Urothelium cell line (cell line): ENCODE measurements around the gene KRTAP9-6.
A peak's percentile ranks its signal among the peaks of the same experiment; 100 is the strongest.
"Not testable (repeated sequence)": the region's sequence is repeated elsewhere in the genome, so short reads cannot be mapped to it uniquely, and the experiment has no call there.

Experiments
- DNase-seq: peaks from one replicate; pipeline ENCODE4 v3.0.0; 2011; ENCODE audit warnings: low spot score, mixed read lengths
- FAIRE-seq: peaks from 2 replicates; lab custom pipeline; 2011; peaks lifted over from hg19 to GRCh38; lab: Jason Lieb, UNC

KRTAP9-6 gene

DNA sequence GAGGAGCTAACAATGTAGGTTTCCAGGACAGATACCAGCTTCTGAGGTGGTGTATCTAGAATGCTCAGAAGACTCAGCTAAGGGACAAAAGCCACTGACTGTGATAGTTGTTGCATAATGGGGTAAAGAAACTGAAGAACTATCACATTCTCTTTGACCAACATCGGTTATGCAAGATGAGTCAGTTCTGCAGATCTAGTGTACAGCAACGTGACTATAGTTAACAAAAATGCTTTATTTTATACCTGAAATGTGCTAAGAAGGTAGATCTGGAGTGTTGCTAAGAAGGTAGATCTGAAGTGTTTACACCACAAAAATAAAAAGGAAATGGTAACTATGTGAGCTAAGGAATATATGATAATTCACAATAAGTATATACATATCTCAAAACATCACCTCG is 2.5 kb downstream of the KRTAP9-6 start:
- DNase-seq (no peak), FAIRE-seq (no peak)

GRCh38 chr17:41271323-41271722 is 6.1 kb downstream of the KRTAP9-6 start:
- DNase-seq, FAIRE-seq: not testable (repeated sequence)

DNA sequence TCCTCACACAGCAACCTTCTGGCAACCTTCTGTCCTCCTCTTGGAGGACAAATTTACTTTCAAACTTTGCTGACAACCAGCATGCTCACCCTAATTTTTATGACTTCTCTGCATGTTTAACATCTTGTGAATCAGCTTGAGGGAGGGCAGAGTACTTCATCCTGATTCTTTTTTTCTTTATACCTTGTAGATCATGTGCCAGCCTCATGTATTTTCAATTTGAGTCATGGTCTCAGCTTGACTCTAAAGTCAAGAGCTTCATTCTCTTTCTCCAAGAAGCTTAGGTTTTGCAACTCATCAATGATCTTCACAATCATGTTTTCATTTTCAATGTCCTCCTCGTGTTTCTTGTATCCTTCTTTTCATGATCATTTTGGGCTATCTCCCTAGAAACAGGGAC is 6.7 kb downstream of the KRTAP9-6 start:
- DNase-seq (no peak), FAIRE-seq (no peak)

- DNase-seq, FAIRE-seq: not testable (repeated sequence)
Observed at GRCh38 chr17:41275648-41276190, 10.5 kb downstream of the KRTAP9-6 start, which contains the start of gene KRTAP9-7. Gene KRTAP9-7 (plus strand): TSS chr17:41275698. CDS start chr17:41275698, 0 bp downstream.

GRCh38 chr17:41278176-41278955 is 13.2 kb downstream of the KRTAP9-6 start:
- no peak for FAIRE-seq
- DNase-seq, result no peak

DNA sequence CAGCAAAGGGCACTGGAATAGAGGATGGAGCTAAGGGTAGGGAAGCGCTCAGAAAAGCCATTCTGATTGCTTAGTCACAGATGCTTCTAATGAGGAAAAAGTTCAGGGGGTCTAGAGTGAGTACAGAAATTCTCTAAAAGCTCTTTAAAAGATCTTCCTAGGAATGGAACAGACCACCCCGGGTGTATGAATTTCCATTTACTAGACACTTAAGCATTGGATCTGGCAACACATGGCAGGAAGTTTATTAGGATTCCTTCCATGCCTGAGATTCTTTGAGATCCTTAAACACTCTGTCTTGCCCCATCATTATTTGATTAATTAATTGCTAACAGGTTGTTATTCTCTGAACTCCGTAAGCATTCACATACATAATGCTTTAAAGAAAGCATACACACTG is 18.9 kb downstream of the KRTAP9-6 start:
- peak; percentile 8 for DNase-seq

GRCh38 chr17:41284546-41284945 is 19.4 kb downstream of the KRTAP9-6 start:
- peak; percentile 6 for DNase-seq
- peak; percentile 9 for FAIRE-seq

More for the DNA sequence above, 18.9 kb downstream of the KRTAP9-6 start:
- FAIRE-seq, result no peak

DNA sequence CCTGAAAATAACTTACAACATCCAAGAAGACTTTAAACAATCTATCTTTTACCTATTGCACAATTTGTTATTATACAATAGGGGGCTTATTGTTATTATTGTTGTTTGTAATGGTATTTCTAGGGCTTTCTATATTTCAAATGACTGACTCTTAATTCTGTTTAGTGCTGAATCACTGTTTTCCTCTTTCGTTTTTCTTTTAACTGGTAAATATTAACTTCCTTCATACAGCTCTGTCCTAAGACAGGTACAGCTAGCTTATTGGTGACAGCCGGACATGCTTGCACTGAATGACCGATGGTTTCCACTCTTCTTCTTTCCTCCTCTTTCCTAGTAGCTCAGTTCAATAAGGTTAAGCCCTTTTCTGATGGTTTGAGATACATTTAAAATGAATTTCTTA is 21.9 kb downstream of the KRTAP9-6 start:
- no peak for DNase-seq
- no peak for FAIRE-seq

DNA sequence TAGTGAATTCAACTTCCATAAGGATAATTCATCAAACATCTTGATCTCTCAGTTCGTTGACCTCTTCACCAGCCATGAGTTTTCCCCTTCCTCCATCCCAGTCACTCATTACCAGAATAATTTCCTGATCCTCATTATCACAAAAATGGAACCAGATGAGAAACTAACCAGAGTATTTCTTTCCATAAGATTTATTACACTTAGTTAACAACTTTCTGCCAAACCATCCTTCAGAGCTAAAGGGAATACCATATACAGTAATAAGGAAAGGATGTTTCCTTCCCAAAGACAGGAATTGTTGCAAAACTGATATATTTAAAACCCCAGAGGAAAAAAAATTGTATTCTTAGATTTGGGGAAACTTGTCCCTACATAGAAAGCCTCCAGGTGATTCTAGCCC is 28.8 kb downstream of the KRTAP9-6 start:
- no peak for DNase-seq
- FAIRE-seq, result no peak

- FAIRE-seq, result no peak
Observed at GRCh38 chr17:41296846-41297245, 31.7 kb downstream of the KRTAP9-6 start.

GRCh38 chr17:41298458-41299135 is 33.4 kb downstream of the KRTAP9-6 start:
- FAIRE-seq, result no peak

More at GRCh38 chr17:41296846-41297245, 31.7 kb downstream of the KRTAP9-6 start:
- no peak for DNase-seq

GRCh38 chr17:41301204-41301790 is 36.1 kb downstream of the KRTAP9-6 start:
- FAIRE-seq (no peak), DNase-seq (no peak)

More at GRCh38 chr17:41298458-41299135, 33.4 kb downstream of the KRTAP9-6 start:
- no peak for DNase-seq

DNA sequence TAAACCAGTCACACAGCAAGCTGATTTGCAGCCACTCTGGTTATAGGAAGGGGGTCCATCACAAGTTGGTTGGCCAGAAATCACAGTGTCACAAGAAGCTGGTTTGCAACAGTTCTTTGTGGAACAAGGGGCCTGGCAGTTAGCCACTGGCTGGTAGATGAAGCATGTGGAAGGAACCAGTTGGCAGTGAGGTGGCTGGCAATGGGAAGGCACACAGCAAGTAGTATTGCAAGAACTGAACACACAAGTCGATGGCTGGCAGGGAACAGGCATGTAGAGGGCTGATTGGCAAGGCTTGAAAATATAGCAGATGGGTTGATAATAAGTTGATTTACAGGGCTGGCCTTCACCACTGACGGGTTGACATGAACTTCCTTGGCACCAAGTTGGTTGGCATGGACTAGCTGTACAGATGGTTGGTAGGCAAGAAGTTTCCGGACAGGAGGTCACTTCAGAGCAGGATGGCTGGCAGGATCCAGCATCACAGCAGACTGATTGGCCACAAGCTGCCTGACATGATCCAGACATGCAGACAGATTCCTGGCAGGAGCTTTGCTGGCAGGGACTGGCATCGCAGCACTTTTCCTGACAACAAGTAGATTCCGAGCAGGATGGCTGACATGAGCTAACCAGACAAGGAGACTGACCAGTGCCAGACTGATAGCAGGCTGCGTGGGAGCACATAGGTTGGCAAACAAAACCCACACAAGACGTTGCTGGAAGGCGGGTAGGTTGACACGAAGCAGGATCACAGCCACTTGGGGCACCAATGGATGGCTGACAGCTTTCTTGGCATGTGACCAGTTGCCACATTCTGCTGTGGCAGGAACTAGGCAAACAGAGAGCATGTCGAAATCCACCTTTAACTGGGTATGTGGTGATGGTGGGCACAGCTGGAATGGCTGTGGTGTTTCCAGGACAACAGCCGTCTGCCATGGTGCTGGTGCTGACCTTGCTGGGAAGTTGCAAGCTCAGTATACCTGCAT is 37.0 kb downstream of the KRTAP9-6 start, which contains the start of gene KRTAP29-1:
Gene KRTAP29-1, minus strand, starts transcription at position 936 of the 986 bp plus-strand sequence. Its CDS starts 0 bp downstream, at position 936.
- FAIRE-seq, result peak; percentile 70

GRCh38 chr17:41302981-41303380 is 37.8 kb downstream of the KRTAP9-6 start:
- FAIRE-seq (no peak), DNase-seq (no peak)

More for the DNA sequence above, 37.0 kb downstream of the KRTAP9-6 start, which contains the start of gene KRTAP29-1:
- DNase-seq, result no peak

DNA sequence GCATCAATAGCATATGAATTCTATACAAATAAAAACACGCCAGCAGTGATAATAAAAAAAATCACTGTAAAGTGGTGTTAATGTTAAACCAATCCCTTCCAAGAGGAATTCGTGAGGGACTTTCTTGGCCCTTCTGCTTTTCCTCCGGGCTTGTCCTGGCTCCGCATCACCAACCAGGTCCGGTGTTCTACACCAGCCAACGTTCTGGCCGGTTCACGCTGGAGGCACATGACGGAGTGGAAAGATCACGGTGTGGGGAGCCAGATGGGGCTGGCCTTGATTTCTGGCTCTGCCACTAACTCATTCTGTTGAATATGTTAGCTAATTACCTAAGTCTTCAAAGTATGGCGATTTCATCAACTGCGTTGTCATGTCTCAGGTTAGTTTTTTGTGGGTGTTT is 38.9 kb downstream of the KRTAP9-6 start:
- DNase-seq, result no peak
- FAIRE-seq, result no peak

DNA sequence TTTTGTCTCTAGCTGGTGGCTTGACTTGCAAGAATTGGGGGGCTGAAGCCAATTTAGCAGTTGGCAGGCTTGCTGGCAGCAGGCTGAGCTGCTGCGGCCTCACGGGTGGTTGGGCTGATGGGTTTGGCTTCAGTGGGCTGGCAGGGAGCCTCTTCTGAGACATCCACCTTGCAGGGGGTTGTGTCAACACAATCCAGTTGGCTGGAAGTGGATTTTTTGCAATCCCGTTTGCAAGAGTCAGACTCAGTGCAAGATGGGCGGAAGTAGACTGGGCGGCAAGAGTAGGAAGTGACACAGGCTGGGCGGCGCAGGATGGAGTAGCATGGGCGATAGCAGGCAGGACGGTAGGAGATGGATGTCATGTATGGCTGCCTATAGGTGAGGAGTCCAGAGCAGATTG is 42.5 kb downstream of the KRTAP9-6 start:
- FAIRE-seq (no peak), DNase-seq (no peak)

DNA sequence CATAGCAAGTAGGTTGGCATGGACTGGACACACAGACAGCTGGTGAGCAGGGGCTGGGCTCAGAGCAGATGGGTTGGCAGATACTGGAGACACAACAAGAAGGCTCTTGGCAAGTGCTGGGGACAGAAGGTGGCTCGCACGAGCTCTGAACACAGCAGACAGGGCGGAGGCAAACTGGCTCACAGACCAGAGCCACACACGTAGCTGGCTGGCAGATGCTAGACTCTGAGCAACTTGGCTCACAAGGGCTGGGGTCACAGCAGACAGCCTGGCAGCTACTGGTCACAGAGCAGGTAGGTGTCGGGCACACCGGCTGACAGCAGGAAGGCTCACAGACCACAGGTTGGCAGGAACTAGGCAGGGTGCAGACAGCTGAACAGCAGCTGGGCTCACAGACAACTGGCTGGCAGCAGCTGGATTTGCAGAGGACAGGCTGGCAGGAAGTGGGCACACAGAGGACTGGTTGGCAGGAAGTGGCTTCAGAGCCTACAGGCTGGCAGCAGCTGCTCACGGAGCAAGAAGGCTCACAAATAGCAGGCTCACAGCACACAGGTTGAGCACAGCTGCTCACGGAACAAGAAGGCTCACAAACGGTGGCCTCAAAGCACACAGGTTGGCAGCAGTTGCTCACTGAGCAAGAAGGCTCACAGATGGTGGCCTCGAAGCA is 43.2 kb downstream of the KRTAP9-6 start:
- FAIRE-seq, result no peak
- no peak for DNase-seq

DNA sequence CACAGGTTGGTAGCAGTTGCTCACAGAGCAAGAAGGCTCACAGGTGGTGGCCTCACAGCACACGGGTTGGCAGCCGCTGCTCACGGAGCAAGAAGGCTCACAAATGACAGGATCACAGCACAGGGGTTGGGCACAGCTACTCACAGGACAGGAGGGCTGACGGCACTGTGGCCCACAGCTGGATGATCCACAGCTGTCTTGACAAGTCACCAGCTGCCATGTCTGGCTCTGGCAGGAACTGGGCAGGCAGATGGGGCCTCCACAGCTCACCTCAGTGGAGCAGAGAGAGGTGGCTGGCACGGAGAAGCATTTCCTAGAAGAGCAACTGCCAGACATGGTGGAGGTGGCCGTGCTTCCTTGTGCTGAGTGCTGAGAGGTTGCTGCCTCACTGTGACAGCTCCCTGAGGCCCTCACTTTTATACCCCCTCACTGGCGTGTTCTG is 43.8 kb downstream of the KRTAP9-6 start, which contains the start of gene KRTAP16-1:
Gene KRTAP16-1, minus strand, starts transcription at position 392 of the 442 bp plus-strand sequence. Its CDS starts 56 bp downstream, at position 336.
- DNase-seq (no peak), FAIRE-seq (peak; percentile 79)

DNA sequence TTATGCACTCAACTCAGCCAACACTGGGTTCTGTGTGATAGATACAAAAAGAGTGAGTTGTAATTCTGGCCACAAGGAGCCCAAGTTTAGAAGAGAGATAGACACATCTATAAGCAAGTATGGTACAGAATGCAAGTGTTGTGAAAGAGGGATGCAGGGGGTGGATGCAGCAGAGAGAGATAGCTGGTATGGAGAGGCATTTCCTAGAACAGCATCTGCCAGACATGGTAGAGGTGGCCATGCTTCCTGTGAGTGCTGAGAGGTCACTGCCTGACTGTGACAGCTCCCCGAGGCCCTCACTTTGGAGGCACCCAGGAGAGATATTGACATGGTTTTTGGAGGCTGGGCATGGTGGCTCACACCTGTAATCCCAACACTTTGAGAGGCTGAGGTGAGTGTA is 45.9 kb downstream of the KRTAP9-6 start:
- no peak for FAIRE-seq
- no peak for DNase-seq
